A549 (cell line): ENCODE data around the gene PCDH15. TPM values are rescaled to one million over a fixed set of nuclear protein-coding genes. Genes with fewer than 3 reads are reported as not detected.

ENCODE experiments used
- ATAC-seq, 2 experiments: fragments of 200-7000 bp in 1 of 2; fragments of >200 bp in 1 of 2; cut with Nextera tagmentation in 1 of 2; cut with Tn5 transposase in 1 of 2; 3 replicates each; pipeline versions ENCODE4 v1.8.0 to v1.9.1; 2018 to 2020; ENCODE audit warnings: mild to moderate bottlenecking in 1 of 2, moderate library complexity in 1 of 2
- CTCF ChIA-PET: fragments of 300-600 bp; sonication (Branson Sonifier 250); formaldehyde crosslinking; extraction: SDS; loops from one replicate; lab custom pipeline; 2021; ENCODE audit warnings: antibody characterized with exemption, inconsistent platforms; lab: Yijun Ruan, JAX
- POLR2A ChIA-PET: fragments of 350-600 bp; formaldehyde crosslinking; extraction: SDS; loops from one replicate; lab custom pipeline; 2021; ENCODE audit warnings: antibody characterized with exemption, inconsistent platforms; lab: Yijun Ruan, JAX
- DNase-seq, 2 experiments: peaks; one replicate each; pipeline versions ENCODE4 v3.0.0 to v3.0.0-alpha.2; 2011 to 2016; ENCODE audit warnings: low read depth in 1 of 2, low spot score in 1 of 2
- FAIRE-seq: peaks from 2 replicates; lab custom pipeline; 2011; peaks lifted over from hg19 to GRCh38; lab: Jason Lieb, UNC
- H3K27ac ChIP-seq, 2 experiments: fragments of >200 bp; sonication (Bioruptor Twin); formaldehyde crosslinking; 3 replicates each; pipeline ENCODE4 v1.5.1; 2016 to 2017
- H3K4me1 ChIP-seq: fragments of >200 bp; sonication (Bioruptor Twin); formaldehyde crosslinking; 3 replicates; pipeline ENCODE4 v1.6.1; 2016
- H3K4me2 ChIP-seq: fragments of >200 bp; sonication (Bioruptor Twin); formaldehyde crosslinking; 3 replicates; pipeline ENCODE4 v1.6.1; 2016
- H3K4me3 ChIP-seq: fragments of >200 bp; sonication (Bioruptor Twin); formaldehyde crosslinking; 3 replicates; pipeline ENCODE4 v1.5.1; 2016
- H3K9me3 ChIP-seq: fragments of >200 bp; sonication (Bioruptor Twin); formaldehyde crosslinking; 3 replicates; pipeline ENCODE4 v1.6.1; 2016
- CBX2 ChIP-seq: fragments of 200-600 bp; sonication (generic); IDR thresholded peaks from 2 replicates; pipeline ENCODE4 v1.6.1; 2016; ENCODE audit warnings: low read depth, mild to moderate bottlenecking, borderline replicate concordance
- CEBPB ChIP-seq, 2 experiments: fragments of >200 bp in 1 of 2; sonication (Bioruptor Twin) in 1 of 2; formaldehyde crosslinking in 1 of 2; IDR thresholded peaks; 2 replicates each; pipeline ENCODE4 v1.6.1; 2012 to 2016
- CHD4 ChIP-seq: fragments of 200-600 bp; sonication (generic); IDR thresholded peaks from 2 replicates; pipeline ENCODE4 v1.6.1; 2016; ENCODE audit warnings: antibody characterized with exemption, mild to moderate bottlenecking, borderline replicate concordance
- EHMT2 ChIP-seq: fragments of 200-600 bp; sonication (generic); IDR thresholded peaks from 2 replicates; pipeline ENCODE4 v1.6.1; 2016; ENCODE audit warnings: antibody characterized with exemption, low read depth, mild to moderate bottlenecking, moderate library complexity
- ELK1 ChIP-seq: fragments of 150-350 bp; IDR thresholded peaks from 2 replicates; pipeline ENCODE4 v1.6.1; 2014; ENCODE audit warnings: low read depth, mild to moderate bottlenecking, low read length
- FOXS1 ChIP-seq: fragments of 250-450 bp; sonication (Bioruptor Pico); IDR thresholded peaks from 2 replicates; pipeline ENCODE4 v1.5.0; 2020; ENCODE audit warnings: mild to moderate bottlenecking, moderate library complexity
- HDAC2 ChIP-seq: fragments of 200-600 bp; sonication (generic); IDR thresholded peaks from 2 replicates; pipeline ENCODE4 v1.6.1; 2016
- HOXB13 ChIP-seq: fragments of 250-450 bp; sonication (Bioruptor Pico); IDR thresholded peaks from 2 replicates; pipeline ENCODE4 v1.5.0; 2020; ENCODE audit warnings: low read depth, mild to moderate bottlenecking, moderate library complexity
- NFE2L2 ChIP-seq: fragments of 150-350 bp; conservative IDR thresholded peaks from 2 replicates; pipeline ENCODE4 v1.6.1; 2014; ENCODE audit warnings: low read length
- PHF8 ChIP-seq: fragments of 200-600 bp; sonication (generic); IDR thresholded peaks from 2 replicates; pipeline ENCODE4 v1.6.1; 2016; ENCODE audit warnings: low read depth, mild to moderate bottlenecking, antibody characterized with exemption, moderate library complexity, borderline replicate concordance
- RCOR1 ChIP-seq: fragments of 150-350 bp; IDR thresholded peaks from 2 replicates; pipeline ENCODE4 v1.6.1; 2014; ENCODE audit warnings: antibody characterized with exemption, low read length, low read depth
- REST ChIP-seq: fragments of 200-600 bp; sonication (generic); IDR thresholded peaks from 2 replicates; pipeline ENCODE4 v1.6.1; 2016; ENCODE audit warnings: antibody characterized with exemption, mild to moderate bottlenecking, moderate library complexity
- SMC3 ChIP-seq: fragments of >200 bp; sonication (Bioruptor Twin); formaldehyde crosslinking; IDR thresholded peaks from 3 replicates; pipeline ENCODE4 v1.6.1; 2018; ENCODE audit warnings: inconsistent platforms
- SREBF2 ChIP-seq: fragments of 450-650 bp; IDR thresholded peaks from 2 replicates; pipeline ENCODE4 v1.6.1; 2014; ENCODE audit warnings: mild to moderate bottlenecking, moderate library complexity
- ZFP36 ChIP-seq: fragments of 450-650 bp; IDR thresholded peaks from 2 replicates; pipeline ENCODE4 v1.6.1; 2014; ENCODE audit warnings: borderline replicate concordance; ENCODE audit not compliant: partially characterized antibody
- ZSCAN20 ChIP-seq: fragments of 250-450 bp; sonication (Bioruptor Pico); IDR thresholded peaks from 2 replicates; pipeline ENCODE4 v1.8.0; 2022; ENCODE audit warnings: mild to moderate bottlenecking, moderate library complexity
- WGBS: methylation state at CpG from one replicate; pipeline ENCODE4 v1.1.6; 2017; ENCODE audit errors: missing lambda C conversion rate; 5-methylcytosine and 5-hydroxymethylcytosine counted together
- polyA plus RNA-seq, 4 experiments: library from polyadenylated mRNA; depleted of rRNA in 3 of 4; stranded (reverse); fragments of >200 nt; fragmentation: RNase III in 1 of 4; extraction: RNeasy Plus Mini Kit Qiagen cat#74134 plus additional on column Dnase treatment in 1 of 4; gene quantifications; 2 replicates in 3 of 4; 3 replicates in 1 of 4; pipeline ENCODE4 v1.2.3, GENCODE V29; 2011 to 2017
- TF ChIP-seq, protein P1 (sequence below): fragments of >200 bp; sonication (Bioruptor Twin); formaldehyde crosslinking; IDR thresholded peaks from 2 replicates; pipeline ENCODE4 v1.6.1; 2016
- TF ChIP-seq, protein P2 (sequence below): fragments of >200 bp; sonication (Bioruptor Twin); formaldehyde crosslinking; IDR thresholded peaks from 3 replicates; pipeline ENCODE4 v1.6.1; 2016

The PCDH15 gene
- polyA plus RNA-seq, 2 of the 4 experiments (the other 2 are of a cell fraction): 0.03 TPM; not detected in 1

DNA sequence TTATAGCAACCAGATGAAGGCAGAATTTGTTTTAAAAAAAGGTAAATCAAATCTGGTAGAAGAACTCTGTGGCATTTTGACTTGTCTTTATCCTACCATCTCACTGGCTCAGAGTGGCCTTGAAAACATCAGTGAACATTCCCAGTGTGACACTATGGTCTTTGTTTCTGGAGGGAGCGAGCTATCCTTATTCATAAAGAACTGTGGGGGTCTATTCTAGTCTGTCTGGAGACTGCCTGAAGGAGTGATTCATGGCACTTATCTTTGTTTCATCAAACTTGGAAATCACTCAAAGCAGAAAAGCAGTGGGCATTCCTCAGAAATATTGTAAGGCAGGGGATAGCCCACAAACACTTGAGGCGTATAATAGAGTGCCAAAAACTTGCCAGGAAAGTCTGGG is 719.1 kb downstream of the PCDH15 start:
- FAIRE-seq (no peak), ATAC-seq (no peak), DNase-seq (no peak)
- Histone ChIP-seq H3K4me1 (no peaks in the 10 kb centered on the region), H3K9me3 (no peaks in the 10 kb centered on the region), H3K27ac (no peak overlapping the region), H3K4me2 (no peak overlapping the region)
- ChIA-PET POLR2A (no interaction called here), CTCF (no interaction called here)
- WGBS: 10% methylated on average over 2 of the region's 2 CpGs
- TF ChIP-seq ELK1: no peak
- TF ChIP-seq FOXS1 (CRISPR knock-in tag): no peak
- no peak for TF ChIP-seq HOXB13 (CRISPR knock-in tag)
- TF ChIP-seq SMC3: no peak
- TF ChIP-seq REST: no peak
- TF ChIP-seq, all 56 proteins: peak for 0
- H3K4me3 ChIP-seq: no peak overlapping the region

DNA sequence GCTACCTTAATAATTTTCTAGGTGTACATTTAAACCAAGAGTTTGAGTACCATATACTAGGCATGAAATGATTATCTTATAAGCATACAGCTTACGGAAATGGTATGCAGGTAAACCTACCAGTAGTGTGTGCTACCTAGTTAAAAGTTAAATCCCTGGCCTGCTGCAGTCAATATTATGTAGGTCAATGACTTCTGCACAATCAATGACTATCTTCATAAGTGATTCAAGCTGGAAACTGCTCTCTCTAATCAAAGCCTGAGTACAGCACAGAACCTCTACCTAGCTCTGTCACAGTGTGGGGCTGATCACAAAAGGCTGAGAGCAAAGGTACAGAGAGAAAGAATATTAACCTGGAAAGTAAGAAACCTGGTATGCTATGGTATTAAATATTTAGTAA is 733.7 kb downstream of the PCDH15 start:
- H3K4me1 ChIP-seq: no peaks in the 10 kb centered on the region
- H3K27ac ChIP-seq: no peak overlapping the region
- TF ChIP-seq SREBF2: no peak
- no peak for TF ChIP-seq PHF8
- TF ChIP-seq EHMT2: no peak
- no peak for TF ChIP-seq HDAC2
- TF ChIP-seq, protein P1, sequence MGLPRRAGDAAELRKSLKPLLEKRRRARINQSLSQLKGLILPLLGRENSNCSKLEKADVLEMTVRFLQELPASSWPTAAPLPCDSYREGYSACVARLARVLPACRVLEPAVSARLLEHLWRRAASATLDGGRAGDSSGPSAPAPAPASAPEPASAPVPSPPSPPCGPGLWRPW: no peak
- no peak overlapping the region for H3K4me3 ChIP-seq
- ChIA-PET POLR2A (no interaction called here), CTCF (no interaction called here)
- no peak overlapping the region for H3K4me2 ChIP-seq
- H3K9me3 ChIP-seq: no peaks in the 10 kb centered on the region
- DNase-seq: no peak
- FAIRE-seq: no peak
- 11% methylated on average over 1 of the region's 1 CpG for WGBS
- ATAC-seq: no peak

DNA sequence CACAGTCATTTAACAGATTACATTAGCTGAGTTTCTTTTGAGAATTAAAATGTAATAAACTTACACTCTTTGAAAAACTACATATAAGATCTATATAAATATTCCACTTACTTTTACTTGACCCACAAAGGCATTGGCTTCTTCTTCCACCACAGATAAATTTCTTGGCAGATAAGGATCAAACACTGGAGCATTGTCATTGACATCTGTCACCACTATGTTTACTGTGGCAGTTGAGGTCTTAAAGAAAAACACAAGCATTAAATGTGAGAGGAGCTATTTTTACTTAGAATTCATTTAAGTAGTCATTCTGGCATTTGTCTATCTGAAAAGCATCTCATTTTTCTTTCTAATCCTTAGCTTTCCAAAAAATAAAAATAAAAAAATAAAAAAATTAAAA is 734.4 kb downstream of the PCDH15 start:
- ChIA-PET CTCF (no interaction called here), POLR2A (no interaction called here)
- no peak overlapping the region for H3K4me3 ChIP-seq
- H3K27ac ChIP-seq: no peak overlapping the region
- TF ChIP-seq SREBF2: no peak
- no peak for TF ChIP-seq HDAC2
- no peak for TF ChIP-seq ZFP36
- TF ChIP-seq, protein P2, sequence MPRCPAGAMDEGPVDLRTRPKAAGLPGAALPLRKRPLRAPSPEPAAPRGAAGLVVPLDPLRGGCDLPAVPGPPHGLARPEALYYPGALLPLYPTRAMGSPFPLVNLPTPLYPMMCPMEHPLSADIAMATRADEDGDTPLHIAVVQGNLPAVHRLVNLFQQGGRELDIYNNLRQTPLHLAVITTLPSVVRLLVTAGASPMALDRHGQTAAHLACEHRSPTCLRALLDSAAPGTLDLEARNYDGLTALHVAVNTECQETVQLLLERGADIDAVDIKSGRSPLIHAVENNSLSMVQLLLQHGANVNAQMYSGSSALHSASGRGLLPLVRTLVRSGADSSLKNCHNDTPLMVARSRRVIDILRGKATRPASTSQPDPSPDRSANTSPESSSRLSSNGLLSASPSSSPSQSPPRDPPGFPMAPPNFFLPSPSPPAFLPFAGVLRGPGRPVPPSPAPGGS: no peak
- no peak for TF ChIP-seq CHD4
- TF ChIP-seq CEBPB (IDR thresholded peaks at IDR 0.05): no peak
- TF ChIP-seq CBX2: no peak
- no peak for TF ChIP-seq ZSCAN20 (CRISPR knock-in tag)
- TF ChIP-seq NFE2L2: no peak
- no peak for TF ChIP-seq RCOR1
- no peak for TF ChIP-seq HOXB13 (CRISPR knock-in tag)
- H3K4me2 ChIP-seq: no peak overlapping the region
- DNase-seq (no peak), FAIRE-seq (no peak), ATAC-seq (no peak)
- no peaks in the 10 kb centered on the region for H3K9me3 ChIP-seq
- no peaks in the 10 kb centered on the region for H3K4me1 ChIP-seq
